ENCODE data around the gene ADAM23.

GRCh38 chr2:206418968-206419367 is 24.4 kb upstream of the ADAM23 start:
- TF ChIP-seq EZH2 (IDR thresholded peaks at IDR 0.05): no peak
- no peak for TF ChIP-seq POLR2AphosphoS5 (IDR thresholded peaks at IDR 0.05; ENCODE audit: borderline replicate concordance, low read depth, low read length)

Measured in SK-N-MC (cell line).